HCT116 (cell line): ENCODE data around the gene CSPG4. TPM values are rescaled to one million over a fixed set of nuclear protein-coding genes. Genes with fewer than 3 reads are reported as not detected.
A peak's percentile ranks its signal among the peaks of the same experiment; 100 is the strongest.

Experiments used
- ATAC-seq: fragments of 200-7000 bp; cut with Tn5 transposase; 2 replicates; pipeline ENCODE4 v1.9.1; 2020; ENCODE audit warnings: mild to moderate bottlenecking, moderate library complexity
- BruUV-seq: library from RNA; stranded (reverse); fragments of 400-500 nt; replicated peaks from 2 replicates; lab custom pipeline; 2021; lab: Mats Ljungman, UMichigan
- CTCF ChIA-PET: fragments of 300-600 bp; sonication (Branson Sonifier 250); formaldehyde crosslinking; loops from one replicate; lab custom pipeline; 2021; ENCODE audit warnings: antibody characterized with exemption; lab: Charles Lee
- POLR2A ChIA-PET: fragments of 300-600, 350-600 bp; sonication (Branson Sonifier 250); formaldehyde crosslinking; loops from one replicate; lab custom pipeline; 2021; ENCODE audit warnings: antibody characterized with exemption; lab: Charles Lee
- RAD21 ChIA-PET, 2 experiments: fragments of 300-600 bp; sonication (Branson Sonifier 250); formaldehyde crosslinking; loops; one replicate each; lab custom pipeline; 2023; ENCODE audit warnings: low total read pairs in 2 of 2; ENCODE audit not compliant: uncharacterized antibody in 2 of 2, unreplicated experiment in 2 of 2, low non-redundant PET in 1 of 2; lab: Charles Lee
- DNase-seq: peaks from one replicate; pipeline ENCODE4 v3.0.0-alpha.2; 2010; ENCODE audit warnings: low read depth, low spot score
- H2AFZ ChIP-seq: fragments of 200-600 bp; shearing (Covaris generic), sonication (generic); 2 replicates; pipeline ENCODE4 v1.6.1; 2017; ENCODE audit warnings: low read depth, mixed run types, mixed read lengths, antibody characterized with exemption, low read length; ENCODE audit not compliant: poor library complexity, severe bottlenecking
- H3K27ac ChIP-seq: 2 replicates; pipeline ENCODE4 v1.5.1; 2012; ENCODE audit warnings: low read depth, low read length
- H3K27me3 ChIP-seq: fragments of 200-600 bp; sonication (generic); 2 replicates; pipeline ENCODE4 v1.6.1; 2016; ENCODE audit warnings: mixed run types, low read length, mixed read lengths; ENCODE audit not compliant: insufficient read depth
- H3K36me3 ChIP-seq, 2 experiments: fragments of 200-500 bp in 1 of 2; fragments of 200-600 bp in 1 of 2; sonication (Bioruptor generic) in 1 of 2; sonication (generic) in 1 of 2; 2 replicates each; pipeline versions ENCODE4 v1.5.1 to v1.6.1; 2014 to 2016; ENCODE audit warnings: low read length in 2 of 2, inconsistent platforms in 1 of 2, mixed read lengths in 1 of 2, mixed run types in 1 of 2; ENCODE audit not compliant: insufficient read depth in 2 of 2, control insufficient read depth in 1 of 2
- H3K4me1 ChIP-seq, 2 experiments: fragments of 200-600 bp in 1 of 2; sonication (generic) in 1 of 2; 2 replicates each; pipeline versions ENCODE4 v1.5.1 to v1.6.1; 2012 to 2017; ENCODE audit warnings: low read length in 2 of 2, inconsistent platforms in 1 of 2, mild to moderate bottlenecking in 1 of 2, mixed read lengths in 1 of 2, mixed run types in 1 of 2, moderate library complexity in 1 of 2; ENCODE audit not compliant: insufficient read depth in 2 of 2, control insufficient read depth in 1 of 2
- H3K4me2 ChIP-seq: fragments of 200-600 bp; sonication (generic); 2 replicates; pipeline ENCODE4 v1.6.1; 2017; ENCODE audit warnings: mixed run types, low read length, mixed read lengths
- H3K4me3 ChIP-seq, 2 experiments: fragments of 200-600 bp in 1 of 2; sonication (generic) in 1 of 2; replicated peaks in 1 of 2; 2 replicates each; pipeline ENCODE4 v1.5.1; 2011 to 2016; ENCODE audit warnings: low read length in 2 of 2, control low read depth in 1 of 2, low read depth in 1 of 2, mild to moderate bottlenecking in 1 of 2, mixed read lengths in 1 of 2, mixed run types in 1 of 2
- H3K79me2 ChIP-seq: fragments of 200-600 bp; sonication (generic); 2 replicates; pipeline ENCODE4 v1.6.1; 2017; ENCODE audit warnings: mild to moderate bottlenecking, mixed run types, low read length, moderate library complexity, mixed read lengths; ENCODE audit not compliant: insufficient read depth
- H3K9ac ChIP-seq: fragments of 200-600 bp; sonication (generic); 2 replicates; pipeline ENCODE4 v1.6.1; 2016; ENCODE audit warnings: low read length, mixed read lengths
- H3K9me2 ChIP-seq: fragments of 200-600 bp; sonication (generic), shearing (Covaris generic); 2 replicates; pipeline ENCODE4 v1.6.1; 2017; ENCODE audit warnings: mixed run types, mild to moderate bottlenecking, moderate library complexity; ENCODE audit not compliant: insufficient read depth
- H3K9me3 ChIP-seq, 2 experiments: fragments of 200-500 bp in 1 of 2; fragments of 200-600 bp in 1 of 2; sonication (Bioruptor generic) in 1 of 2; sonication (generic) in 1 of 2; 2 replicates each; pipeline ENCODE4 v1.6.1; 2014 to 2017; ENCODE audit warnings: low read length in 2 of 2, mixed read lengths in 2 of 2, inconsistent platforms in 1 of 2, low read depth in 1 of 2, mild to moderate bottlenecking in 1 of 2, mixed run types in 1 of 2, moderate library complexity in 1 of 2; ENCODE audit not compliant: control insufficient read depth in 1 of 2, insufficient read depth in 1 of 2
- H4K20me1 ChIP-seq: fragments of 200-600 bp; sonication (generic), shearing (Covaris generic); 2 replicates; pipeline ENCODE4 v1.6.1; 2017; ENCODE audit warnings: mixed run types, mild to moderate bottlenecking, moderate library complexity; ENCODE audit not compliant: insufficient read depth
- RAD21 ChIP-seq: IDR thresholded peaks from 2 replicates; pipeline ENCODE4 v1.6.1; 2012; ENCODE audit warnings: low read depth, mild to moderate bottlenecking
- SIN3A ChIP-seq: IDR thresholded peaks from 2 replicates; pipeline ENCODE4 v1.6.1; 2012; ENCODE audit warnings: low read depth
- YY1 ChIP-seq: IDR thresholded peaks from 2 replicates; pipeline ENCODE4 v1.6.1; 2011; ENCODE audit warnings: low read length, low read depth, moderate library complexity, mild to moderate bottlenecking; ENCODE audit not compliant: insufficient replicate concordance; ENCODE audit errors: extremely low read depth
- intact Hi-C: fragments of 100-400 bp; cut with micrococcal nuclease; formaldehyde crosslinking; loops from 2 replicates; pipeline ENCODE4 v1.10.0; 2022
- total RNA-seq: library from RNA; stranded (reverse); gene quantifications from one replicate; pipeline ENCODE4 v1.2.1, GENCODE V29; 2021; ENCODE audit not compliant: unreplicated experiment
- TF ChIP-seq, protein P1 (sequence below), 3 experiments: fragments of 200-600 bp in 1 of 3; sonication (generic) in 1 of 3; IDR thresholded peaks in 2 of 3; conservative IDR thresholded peaks in 1 of 3; 2 replicates each; pipeline ENCODE4 v1.5.1; 2012 to 2017; ENCODE audit warnings: low read depth in 2 of 3, low read length in 2 of 3, antibody characterized with exemption in 1 of 3, borderline replicate concordance in 1 of 3, control low read depth in 1 of 3, mild to moderate bottlenecking in 1 of 3, mixed read lengths in 1 of 3, mixed run types in 1 of 3, moderate library complexity in 1 of 3; ENCODE audit not compliant: insufficient read depth in 1 of 3

CSPG4 gene
- total RNA-seq, 1 experiment from 2014 or later, result 18.1 TPM

DNA sequence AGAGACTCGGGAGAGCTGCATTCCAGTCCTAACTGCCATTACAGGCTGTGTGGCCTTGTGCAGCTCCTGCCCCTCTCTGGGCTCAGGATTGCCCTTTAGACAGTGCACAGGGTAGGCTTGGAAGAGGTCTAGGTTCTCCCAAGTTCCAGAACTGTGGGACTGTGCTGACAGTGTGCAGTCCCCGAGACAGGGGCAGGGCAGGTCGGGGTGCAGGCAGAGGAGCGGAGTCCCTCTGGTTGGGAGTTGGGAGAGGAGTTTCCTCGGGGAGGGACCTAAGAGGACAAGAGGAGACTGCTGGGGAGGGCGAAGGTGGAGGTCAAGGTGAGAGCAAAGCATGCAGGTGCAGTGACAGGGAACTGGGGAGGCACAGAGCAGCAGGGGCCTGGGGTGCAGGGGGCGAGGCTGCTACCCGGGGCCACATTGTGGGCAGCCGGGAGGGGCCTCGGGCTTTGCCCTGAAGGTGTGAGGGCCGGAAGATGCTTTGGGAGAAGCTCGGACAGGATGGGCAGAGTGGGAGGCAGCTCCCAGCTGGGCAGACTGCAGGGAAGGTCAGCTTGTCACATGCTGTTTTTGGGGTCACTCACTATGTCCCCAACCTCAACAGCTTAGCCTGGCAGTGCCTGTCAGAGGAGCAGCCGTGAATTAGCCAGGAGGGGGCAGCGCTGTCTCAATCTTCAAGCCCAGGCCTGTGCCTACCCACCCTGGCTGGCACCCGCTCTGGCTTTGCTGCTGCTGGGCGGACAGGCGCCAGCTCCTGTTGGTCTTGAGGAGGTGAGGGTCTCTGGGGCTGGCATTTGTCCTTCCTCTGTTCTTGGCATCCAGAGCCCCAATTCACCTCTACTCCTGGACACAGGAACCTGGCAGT is 15.4 kb upstream of the CSPG4 start:
- Histone ChIP-seq H4K20me1 (no peaks in the 10 kb centered on the region), H2AFZ (no peak overlapping the region), H3K27me3 (no peaks in the 10 kb centered on the region), H3K27ac (no peak overlapping the region), H3K9me2 (no peaks in the 10 kb centered on the region), H3K4me2 (no peak overlapping the region), H3K4me3 (no peak overlapping the region), H3K9ac (no peak overlapping the region), H3K4me1 (peaks cover 0 to 19% of the 10 kb centered on the region in 2 experiments; a peak in 2 of 4 replicates), H3K79me2 (no peaks in the 10 kb centered on the region), H3K36me3 (no peaks in the 10 kb centered on the region), H3K9me3 (no peaks in the 10 kb centered on the region)
- intact Hi-C loops, result loop anchor here (1.0 to 10.0 kb wide), 2 partner anchors 74 to 407 kb away; no protein-coding TSS in a partner anchor
- CTCF ChIA-PET, result interaction anchor here (1.1 to 2.6 kb wide), 5 partner anchors 10 to 411 kb away, joined by 3 to 11 read pairs (median 9); no protein-coding TSS in a partner anchor
- DNase-seq (peak; percentile 13), ATAC-seq (peak; percentile 80)
- no TSS peak for BruUV-seq
- TF ChIP-seq, protein P1, sequence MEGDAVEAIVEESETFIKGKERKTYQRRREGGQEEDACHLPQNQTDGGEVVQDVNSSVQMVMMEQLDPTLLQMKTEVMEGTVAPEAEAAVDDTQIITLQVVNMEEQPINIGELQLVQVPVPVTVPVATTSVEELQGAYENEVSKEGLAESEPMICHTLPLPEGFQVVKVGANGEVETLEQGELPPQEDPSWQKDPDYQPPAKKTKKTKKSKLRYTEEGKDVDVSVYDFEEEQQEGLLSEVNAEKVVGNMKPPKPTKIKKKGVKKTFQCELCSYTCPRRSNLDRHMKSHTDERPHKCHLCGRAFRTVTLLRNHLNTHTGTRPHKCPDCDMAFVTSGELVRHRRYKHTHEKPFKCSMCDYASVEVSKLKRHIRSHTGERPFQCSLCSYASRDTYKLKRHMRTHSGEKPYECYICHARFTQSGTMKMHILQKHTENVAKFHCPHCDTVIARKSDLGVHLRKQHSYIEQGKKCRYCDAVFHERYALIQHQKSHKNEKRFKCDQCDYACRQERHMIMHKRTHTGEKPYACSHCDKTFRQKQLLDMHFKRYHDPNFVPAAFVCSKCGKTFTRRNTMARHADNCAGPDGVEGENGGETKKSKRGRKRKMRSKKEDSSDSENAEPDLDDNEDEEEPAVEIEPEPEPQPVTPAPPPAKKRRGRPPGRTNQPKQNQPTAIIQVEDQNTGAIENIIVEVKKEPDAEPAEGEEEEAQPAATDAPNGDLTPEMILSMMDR (IDR thresholded peaks at IDR 0.05 in 2 of 3, conservative IDR thresholded peaks at IDR 0.05 in 1 of 3; ENCODE audit: borderline replicate concordance in 1 of 3, insufficient read depth in 1 of 3, low read depth in 2 of 3, low read length in 2 of 3), result peak; percentile 48 to 69 (median 61); a peak in 5 of 6 replicates
- TF ChIP-seq RAD21 (peak; percentile 75), SIN3A (no peak), YY1 (no peak)
- RAD21 ChIA-PET, result interaction anchor here in 1 of 2 experiments (0.7 kb wide), 1 partner anchor 411 kb away, joined by 3 read pairs; no protein-coding TSS in a partner anchor
- POLR2A ChIA-PET, result no interaction called here
